GM12872 (cell line): ENCODE data around the gene MRPS11.
A peak's percentile ranks its signal among the peaks of the same experiment; 100 is the strongest.

Experiments used
- CTCF ChIP-seq: IDR thresholded peaks from 3 replicates; pipeline ENCODE4 v1.5.1; 2011; ENCODE audit warnings: low read depth, mild to moderate bottlenecking, low read length, moderate library complexity; ENCODE audit not compliant: insufficient read depth

Gene MRPS11

GRCh38 chr15:88487796-88488523 is 20.5 kb downstream of the MRPS11 start:
- TF ChIP-seq CTCF: no peak

GRCh38 chr15:88489321-88489720 is 21.8 kb downstream of the MRPS11 start:
- TF ChIP-seq CTCF: 0 out of 3 replicates have a peak, but pooled peaks have one; percentile 17

GRCh38 chr15:88490036-88490435 is 22.5 kb downstream of the MRPS11 start:
- no peak for TF ChIP-seq CTCF

- TF ChIP-seq CTCF: no peak
Measured at GRCh38 chr15:88491158-88491557, 23.6 kb downstream of the MRPS11 start.

- no peak for TF ChIP-seq CTCF
Measured at GRCh38 chr15:88493844-88494243, 26.3 kb downstream of the MRPS11 start.

- no peak for TF ChIP-seq CTCF
Measured at GRCh38 chr15:88497109-88497765, 29.7 kb downstream of the MRPS11 start.

GRCh38 chr15:88498996-88499395 is 31.5 kb downstream of the MRPS11 start:
- no peak for TF ChIP-seq CTCF
